ENCODE results near the gene FAM161A.
"Not testable (repeated sequence)": the region's sequence is repeated elsewhere in the genome, so short reads cannot be mapped to it uniquely, and the experiment has no call there.

FAM161A gene, protein sequence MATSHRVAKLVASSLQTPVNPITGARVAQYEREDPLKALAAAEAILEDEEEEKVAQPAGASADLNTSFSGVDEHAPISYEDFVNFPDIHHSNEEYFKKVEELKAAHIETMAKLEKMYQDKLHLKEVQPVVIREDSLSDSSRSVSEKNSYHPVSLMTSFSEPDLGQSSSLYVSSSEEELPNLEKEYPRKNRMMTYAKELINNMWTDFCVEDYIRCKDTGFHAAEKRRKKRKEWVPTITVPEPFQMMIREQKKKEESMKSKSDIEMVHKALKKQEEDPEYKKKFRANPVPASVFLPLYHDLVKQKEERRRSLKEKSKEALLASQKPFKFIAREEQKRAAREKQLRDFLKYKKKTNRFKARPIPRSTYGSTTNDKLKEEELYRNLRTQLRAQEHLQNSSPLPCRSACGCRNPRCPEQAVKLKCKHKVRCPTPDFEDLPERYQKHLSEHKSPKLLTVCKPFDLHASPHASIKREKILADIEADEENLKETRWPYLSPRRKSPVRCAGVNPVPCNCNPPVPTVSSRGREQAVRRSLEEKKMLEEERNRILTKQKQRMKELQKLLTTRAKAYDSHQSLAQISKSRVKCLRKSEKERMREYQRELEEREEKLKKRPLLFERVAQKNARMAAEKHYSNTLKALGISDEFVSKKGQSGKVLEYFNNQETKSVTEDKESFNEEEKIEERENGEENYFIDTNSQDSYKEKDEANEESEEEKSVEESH

DNA sequence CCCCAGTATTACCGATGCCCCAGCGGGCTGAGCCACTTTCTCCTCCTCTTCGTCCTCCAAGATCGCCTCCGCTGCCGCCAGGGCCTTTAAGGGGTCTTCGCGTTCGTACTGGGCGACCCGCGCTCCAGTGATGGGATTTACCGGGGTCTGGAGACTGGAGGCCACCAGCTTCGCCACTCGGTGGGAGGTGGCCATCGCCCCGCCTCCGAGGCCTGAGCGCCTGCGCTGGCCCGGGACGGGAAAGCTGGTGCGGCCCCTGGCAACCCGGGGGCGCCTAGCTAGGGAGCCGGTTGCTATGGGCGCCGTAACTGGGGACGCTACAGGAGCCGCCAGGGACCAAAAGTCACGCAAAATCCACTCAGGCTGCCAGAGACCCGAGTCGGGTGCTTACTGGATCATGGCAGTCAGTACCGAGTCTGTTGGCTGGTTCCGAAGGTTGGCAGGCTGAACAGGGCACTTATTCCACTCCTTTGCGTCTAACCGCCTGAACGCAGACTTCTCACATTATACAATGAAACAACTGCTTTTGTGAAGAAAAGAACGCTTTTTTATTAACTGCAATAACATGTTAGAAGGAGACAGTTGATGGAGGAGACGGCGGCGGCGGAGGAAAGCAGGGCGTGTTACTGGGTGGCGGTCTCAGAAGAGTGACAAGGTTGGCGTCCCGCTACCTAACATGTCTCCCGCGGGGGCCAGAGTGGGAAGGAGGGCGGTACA, at the start of gene FAM161A:
FAM161A (minus strand) TSS at position 214 of the 717 bp plus-strand sequence; CDS start at position 195, 19 bp downstream.
- peak; percentile 96 for DNase-seq (ENCODE audit: low read depth, low spot score)

DNA sequence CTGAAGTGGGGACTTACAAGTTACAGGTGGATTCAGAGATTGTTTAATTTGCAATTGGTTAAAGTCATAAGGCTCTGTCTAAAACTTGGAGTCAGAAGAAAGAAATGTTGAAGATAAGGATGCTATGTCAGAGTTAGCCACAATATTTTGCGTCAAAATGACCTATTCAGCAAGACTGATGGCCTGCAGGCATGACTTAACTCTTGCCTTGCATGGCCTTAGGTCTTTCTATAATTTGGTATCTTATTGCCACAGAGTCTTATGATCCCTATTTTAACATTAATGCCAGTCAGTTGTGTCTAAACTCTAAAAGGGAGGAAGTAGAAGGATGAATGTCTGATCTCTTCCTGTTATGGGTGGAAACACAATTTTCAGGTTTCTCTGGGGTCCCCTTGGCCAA, 46.4 kb upstream of the FAM161A start:
- DNase-seq (ENCODE audit: low read depth, low spot score), result no peak

DNA sequence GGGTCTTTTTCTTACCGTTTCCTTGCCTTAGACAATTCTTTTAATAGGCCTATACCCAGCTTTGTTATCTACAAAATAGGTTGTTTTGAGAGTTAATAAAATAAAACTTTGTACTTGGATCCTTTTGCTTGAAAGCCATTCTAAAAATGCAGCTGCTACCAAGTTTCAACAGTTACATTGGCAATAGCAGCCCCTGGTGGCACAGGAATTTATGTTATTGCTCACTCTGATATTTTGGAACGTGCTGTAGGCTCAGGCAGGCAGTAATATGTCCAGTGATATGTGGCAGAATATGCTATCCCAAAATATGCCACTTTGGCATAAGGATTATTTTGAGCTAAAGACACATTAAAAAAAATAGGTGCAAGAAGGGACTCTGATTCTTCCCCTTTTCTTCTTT, 45.0 kb upstream of the FAM161A start:
- DNase-seq (ENCODE audit: low read depth, low spot score), result peak; percentile 38

DNA sequence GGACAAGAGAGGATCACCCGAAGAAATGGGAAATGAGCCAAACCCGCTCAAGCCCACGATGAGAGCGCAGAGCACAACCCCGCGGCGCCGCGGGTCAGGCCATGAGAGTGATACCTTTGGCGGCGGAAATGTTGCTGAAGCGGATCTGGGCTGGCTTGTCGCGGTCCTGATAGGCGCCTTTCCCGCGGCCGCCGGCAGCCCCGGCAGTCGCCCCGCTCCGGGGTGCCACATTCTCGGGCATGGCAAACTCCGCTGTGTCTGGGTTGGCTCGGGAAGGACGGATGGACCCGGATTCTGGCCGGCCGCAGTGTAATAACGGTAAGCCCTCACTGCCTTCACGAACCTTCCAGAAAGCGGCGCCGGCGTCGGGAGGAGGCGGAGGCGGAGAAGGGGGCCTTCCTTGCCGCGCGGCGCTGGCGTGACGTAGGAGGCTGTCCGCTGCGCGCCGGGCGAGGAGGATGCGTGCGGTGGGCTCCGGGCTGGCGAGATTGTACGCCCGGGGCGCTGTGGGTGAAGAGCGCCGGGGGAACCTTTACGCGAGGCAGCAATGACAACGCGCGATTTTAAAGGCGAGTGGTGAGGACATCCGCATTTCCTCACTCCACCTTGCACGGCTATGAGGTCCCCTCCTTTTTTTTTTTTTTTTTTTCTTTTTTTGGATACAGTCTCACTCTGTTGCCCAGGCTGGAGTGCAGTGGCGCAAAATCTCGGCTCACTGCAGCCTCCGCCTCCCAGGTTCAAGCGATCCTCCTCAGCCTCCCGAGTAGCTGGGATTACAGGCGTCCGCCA, 34.6 kb upstream of the FAM161A start, which contains the start of gene CCT4:
CCT4 (minus strand) TSS at position 390 of the 789 bp plus-strand sequence; CDS start at position 241, 149 bp downstream.
- DNase-seq (ENCODE audit: low read depth, low spot score), result peak; percentile 93

DNA sequence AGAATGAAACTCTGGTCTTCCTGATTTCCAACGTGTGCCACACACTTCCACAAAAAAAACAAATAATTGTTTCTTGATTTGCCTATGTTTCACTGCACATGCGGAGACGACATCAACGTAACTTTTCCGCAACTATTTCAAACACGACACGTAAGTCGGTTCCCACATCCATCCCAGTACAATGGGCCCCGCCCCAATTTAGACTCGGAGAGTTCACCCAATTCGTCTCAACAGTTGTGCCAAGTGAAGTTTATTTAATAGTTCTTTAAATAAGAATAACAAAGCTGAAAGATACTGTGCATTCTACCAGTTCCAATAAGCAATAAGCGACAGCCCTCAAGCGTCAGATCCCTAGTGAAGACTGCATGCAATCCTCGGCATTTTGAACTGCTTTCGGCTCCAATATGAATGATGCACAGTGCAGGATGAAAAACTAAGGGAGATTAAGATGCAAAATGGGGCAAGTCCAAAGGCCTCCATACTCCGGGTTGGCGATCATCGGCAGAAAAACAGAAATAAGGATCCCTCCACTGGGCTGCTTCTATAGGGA, 33.9 kb upstream of the FAM161A start:
- peak; percentile 62 for DNase-seq (ENCODE audit: low read depth, low spot score)

DNA sequence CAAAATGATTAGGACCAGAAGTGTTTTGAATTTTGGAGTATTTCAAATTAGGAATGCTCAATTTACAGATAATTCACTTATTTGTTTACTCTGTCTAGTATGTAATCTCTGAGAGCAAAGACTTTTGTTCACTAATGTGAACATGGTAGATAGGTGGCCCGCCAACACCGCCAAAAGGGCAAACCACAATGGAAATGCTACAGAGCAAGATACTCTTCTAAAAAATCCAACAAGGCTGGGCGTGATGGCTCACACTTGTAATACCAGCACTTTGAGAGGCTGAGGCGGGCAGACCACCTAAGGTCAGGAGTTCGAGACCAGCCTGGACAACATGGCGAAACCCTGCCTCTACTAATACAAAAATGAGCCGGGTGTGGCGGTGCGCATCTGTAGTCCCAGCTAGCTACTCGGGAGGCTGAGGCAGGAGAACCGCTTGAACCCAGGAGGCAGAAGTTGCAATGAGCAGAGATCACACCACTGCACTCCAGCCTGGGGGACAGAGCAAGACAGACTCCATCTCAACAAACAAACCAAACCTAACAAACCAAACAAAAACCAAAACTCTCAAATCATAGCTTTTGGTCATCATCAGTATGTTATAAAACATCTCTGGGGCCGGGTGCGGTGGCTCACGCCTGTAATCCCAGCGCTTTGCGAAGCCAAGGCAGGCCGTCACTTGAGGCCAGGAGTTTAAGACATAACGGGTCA, 32.2 kb upstream of the FAM161A start:
- DNase-seq (ENCODE audit: low read depth, low spot score), result no peak

DNA sequence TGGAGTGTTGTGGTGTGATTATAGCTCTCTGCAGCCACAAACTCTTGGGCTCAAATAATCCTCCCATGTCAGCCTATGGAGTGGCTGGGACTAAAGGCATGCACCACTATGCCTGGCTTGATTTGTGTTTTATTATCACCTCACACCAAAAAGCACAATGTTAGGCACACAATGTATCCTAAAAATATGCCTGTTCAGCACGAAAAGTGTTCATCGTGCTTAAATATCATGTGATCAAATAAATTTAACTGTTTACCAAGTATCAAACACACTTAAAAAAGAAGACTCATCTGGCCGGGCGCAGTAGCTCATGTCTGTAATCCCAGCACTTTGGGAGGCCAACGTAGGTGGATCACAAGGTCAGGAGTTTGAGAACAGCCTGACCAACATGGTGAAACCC, 29.0 kb upstream of the FAM161A start:
- no peak for DNase-seq (ENCODE audit: low read depth, low spot score)

DNA sequence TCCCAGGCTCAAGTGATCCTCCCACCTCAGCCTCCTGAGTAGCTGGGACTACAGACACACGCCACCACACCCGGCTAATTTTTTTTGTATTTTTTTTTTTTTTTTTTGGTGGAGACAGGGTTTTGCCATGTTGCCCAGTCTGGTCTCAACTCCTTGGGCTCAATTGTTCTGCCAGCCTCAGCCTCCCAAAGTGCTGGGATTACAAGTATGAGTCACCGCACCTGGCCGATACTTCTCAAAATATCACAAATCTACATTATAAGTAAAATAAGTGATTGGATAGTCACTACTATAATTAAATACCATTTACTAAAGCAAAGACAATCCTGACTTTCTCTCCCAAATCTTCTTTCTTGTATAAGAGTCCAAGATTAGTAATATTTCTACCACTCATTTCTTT, 25.5 kb upstream of the FAM161A start:
- DNase-seq (ENCODE audit: low read depth, low spot score), result not testable (repeated sequence)

DNA sequence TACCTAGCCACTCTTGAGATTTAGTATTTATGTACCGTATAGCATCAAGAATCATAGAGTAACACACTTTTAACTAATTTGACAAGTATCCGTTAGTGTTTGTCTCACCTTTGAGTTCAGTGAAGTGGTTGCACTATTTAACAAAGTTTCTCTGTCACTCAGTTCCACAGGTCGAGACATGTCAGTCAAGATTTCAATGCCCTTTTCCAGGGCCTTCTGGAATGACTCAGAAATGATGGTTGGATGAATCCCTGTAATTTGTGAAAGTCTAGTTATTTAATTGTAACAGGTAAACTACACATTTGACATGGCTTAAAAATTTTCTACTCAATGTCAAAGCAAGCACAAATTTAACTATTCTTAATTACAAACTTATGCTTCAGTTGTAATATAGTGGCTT, 24.9 kb upstream of the FAM161A start:
- no peak for DNase-seq (ENCODE audit: low read depth, low spot score)

DNA sequence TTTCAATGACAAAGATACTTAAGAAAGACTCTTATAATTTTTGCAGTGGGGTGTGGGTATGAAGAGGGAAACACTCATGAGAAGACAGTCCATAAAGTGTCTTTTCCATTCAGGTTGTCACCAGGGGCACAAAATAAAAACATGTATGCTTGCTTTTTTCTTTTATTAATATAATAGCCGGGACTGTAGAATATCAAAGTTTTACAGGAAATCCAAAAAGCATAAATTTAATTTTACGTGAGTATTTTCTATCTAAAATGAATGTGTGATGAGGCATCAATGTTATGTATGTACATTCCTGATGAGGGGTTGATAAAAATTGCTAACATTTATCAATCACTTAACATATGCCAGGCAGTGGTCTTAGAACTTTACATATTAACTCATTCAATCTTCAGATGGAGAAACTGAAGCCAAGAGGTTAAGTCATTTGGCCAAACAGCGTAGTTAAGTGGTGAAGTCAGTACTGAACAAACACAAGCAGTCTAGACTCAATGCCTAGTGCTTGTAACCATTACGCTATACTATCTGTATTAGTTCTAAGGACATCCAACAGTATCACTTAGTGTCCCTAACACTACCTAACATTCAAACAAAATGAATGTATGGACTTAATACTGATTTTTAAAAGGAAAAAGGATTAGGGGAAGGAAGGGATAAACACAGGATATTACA, 23.8 kb upstream of the FAM161A start:
- no peak for DNase-seq (ENCODE audit: low read depth, low spot score)

DNA sequence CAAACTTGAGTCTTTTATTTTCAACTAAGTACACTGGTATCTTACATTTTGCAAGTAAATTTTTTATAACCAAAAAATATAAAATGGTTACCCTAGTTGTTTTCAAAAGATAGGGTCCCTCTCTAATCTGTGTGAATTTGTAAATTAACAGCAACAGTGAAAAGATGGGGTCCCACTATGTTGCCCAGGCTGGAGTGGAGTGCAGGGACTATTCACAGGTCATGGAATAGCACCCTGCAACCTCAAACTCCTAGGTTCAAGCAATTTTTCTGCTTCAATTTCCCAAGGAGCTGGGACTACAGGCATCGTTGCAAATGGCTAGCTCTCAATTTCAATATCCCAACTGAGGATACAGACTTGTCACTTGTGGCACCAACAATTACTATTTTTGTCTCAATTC, 22.5 kb upstream of the FAM161A start:
- DNase-seq (ENCODE audit: low read depth, low spot score), result no peak

DNA sequence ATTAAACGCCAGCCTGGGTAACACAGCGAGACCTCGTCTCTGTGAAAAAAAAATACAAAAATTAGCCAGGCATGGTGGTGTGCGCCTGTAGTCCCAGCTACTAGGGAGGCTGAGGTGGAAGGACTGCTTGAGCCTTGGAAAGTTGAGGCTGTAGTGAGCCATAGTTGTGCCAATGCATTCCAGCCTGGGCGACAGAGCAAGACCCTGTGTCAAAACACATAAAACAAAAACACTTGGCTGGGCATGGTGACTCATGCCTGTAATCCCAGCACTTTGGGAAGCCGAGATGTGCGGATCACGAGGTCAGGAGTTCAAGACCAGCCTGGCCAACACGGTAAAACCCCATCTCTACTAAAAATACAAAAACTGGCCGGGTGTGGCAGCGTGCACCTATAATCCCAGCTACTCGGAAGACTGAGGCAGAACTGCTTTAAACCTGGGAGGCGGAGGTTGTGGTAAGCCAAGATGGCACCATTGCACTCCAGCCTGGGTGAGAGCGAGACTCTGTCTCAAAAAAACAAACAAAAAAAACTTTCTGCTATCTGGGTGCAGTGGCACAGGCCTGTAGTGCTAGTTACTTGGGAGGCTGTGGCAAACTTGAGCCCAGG, 12.7 kb upstream of the FAM161A start:
- DNase-seq (ENCODE audit: low read depth, low spot score), result not testable (repeated sequence)

DNA sequence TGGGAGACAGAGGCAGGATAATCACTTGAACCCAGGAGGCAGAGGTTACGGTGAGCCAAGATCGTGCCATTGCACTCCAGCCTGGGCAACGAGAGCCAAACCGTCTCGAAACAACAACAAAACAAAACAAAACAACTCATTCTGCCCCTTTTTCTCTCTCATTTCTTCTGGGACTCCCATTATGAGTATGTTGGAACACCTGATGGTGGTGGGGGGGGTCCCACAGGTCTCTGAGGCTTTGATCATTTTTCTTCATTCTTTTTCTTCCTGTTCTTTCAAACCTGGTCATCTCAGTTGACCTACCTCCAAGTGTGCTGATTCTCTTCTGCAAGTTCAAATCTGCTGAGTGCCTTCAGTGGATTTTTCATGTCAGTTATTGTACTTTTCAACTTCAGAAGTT, 8.2 kb upstream of the FAM161A start:
- no peak for DNase-seq (ENCODE audit: low read depth, low spot score)

DNA sequence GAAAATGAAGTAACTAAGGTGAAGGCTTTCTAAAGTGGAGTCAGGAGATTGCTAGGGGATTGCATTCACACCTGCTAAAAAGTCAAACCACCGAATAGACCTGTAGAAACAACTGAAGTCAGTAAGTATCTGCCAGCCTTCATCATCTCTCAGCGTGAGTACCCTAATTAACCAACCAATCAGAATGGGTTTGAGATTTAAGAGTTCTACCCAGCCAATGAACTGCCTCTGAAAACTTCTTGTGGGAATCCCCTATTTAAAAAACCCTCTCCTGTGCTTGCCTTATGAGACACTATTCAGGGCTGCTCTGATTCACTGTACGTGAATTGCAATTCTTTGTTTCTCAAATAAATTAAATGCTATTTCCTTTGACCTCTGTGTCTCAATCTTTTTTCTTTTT, 3.4 kb upstream of the FAM161A start:
- no peak for DNase-seq (ENCODE audit: low read depth, low spot score)

DNA sequence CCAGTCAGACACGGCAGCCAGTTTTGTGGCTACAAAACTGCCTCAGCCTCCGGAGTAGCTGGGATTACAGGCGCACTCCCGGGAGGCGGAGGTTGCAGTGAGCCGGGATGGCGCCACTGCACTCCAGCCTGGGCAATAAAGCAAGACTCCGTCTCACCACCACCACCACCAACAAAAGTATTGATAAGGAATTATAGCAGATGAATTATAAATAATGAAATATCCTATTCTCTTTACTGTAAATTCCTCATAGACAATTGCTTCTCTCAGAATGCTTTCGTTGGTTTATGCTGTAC, 1.4 kb upstream of the FAM161A start:
- DNase-seq (ENCODE audit: low read depth, low spot score), result no peak

DNA sequence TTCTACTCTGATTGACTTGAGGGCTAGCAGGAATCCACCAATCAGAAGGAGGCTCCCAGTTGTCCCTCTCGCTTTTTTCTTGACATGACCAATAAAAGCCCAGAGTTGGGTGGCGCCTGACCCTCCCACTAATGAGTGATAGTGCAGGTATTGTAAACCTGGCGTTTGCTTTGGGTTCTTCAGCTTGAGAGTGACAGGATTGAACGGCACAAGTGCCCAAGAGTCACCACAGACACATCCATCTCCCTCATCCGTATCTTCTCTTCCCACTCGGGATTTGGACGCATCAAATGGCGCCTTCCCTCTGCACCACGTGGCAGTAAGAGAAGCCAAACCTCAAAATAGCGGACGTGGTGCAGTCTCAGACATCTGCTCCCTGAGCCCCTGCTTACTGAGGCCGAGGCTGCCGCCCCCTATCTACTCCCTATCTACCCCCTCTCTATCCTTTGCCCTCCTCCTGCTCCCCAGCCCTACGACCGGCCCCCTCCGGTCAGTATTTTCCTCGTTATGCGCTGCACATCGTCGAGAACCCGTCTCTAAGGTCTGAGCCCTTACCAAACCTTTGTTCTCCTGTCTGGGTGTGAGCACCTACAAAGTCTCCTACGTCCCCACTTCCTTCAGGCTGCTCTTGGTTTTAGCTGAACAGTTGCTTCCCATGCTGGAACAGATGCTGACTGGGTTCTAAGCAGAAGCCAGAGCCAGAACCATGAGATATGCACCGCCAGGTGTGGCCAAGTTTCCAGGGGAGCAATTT, 881 bp upstream of the FAM161A start:
- DNase-seq (ENCODE audit: low read depth, low spot score), result peak; percentile 97

DNA sequence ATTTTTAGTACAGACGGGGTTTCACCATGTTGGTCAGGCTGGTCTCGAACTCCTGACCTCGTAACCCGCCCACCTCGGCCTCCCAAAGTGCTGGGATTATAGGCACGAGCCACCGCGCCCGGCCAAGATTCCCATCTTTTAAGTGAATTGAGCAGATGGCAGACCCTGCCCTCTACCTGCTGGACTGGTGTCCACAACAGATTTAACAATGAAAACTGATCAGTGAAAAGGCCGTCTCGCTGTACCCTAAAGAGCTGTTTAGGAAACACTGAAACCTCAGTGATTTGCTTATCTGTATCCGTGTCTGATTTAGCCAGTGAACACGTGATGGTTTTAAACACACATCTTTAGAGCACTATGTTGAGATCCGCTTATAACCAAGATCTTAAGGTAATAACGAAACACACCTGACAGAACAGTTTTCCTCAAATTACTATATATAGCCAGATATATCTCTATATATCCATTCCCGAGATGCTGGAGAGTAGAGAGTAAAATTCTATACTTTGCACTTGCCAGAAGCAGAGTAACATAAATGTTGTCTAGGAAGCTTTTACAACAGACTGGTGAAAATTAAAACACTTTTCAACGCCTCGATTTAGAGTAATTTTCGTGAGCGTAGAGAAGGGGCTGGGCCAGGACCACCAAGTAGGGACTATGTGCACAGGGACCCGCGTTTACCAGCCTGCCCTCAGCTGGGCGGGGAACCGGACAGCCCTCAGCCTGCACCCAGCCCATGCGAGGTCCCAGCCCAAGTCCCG, 594 bp downstream of the FAM161A start:
- peak; percentile 4 for DNase-seq (ENCODE audit: low read depth, low spot score)

DNA sequence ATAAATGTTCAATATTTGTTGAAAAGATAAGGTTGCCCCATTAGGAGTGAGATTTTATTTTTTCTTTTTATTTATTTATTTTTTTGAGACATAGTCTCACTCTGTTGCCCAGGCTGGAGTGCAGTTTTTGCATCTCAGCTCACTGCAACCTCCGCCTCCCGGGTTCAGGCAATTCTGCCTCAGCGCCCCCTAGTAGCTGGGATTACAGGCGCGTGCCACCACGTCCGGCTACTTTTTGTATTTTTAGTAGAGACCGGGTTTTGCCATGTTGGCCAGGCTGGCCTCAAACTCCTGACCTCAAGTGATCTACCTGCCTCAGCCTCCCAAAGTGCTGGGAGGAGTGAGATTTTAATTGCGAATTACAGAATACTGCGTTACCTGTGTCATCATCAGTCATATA, 2.6 kb downstream of the FAM161A start:
- DNase-seq (ENCODE audit: low read depth, low spot score), result not testable (repeated sequence)
